ENCODE results near the gene EDN1.

EDN1 gene

GRCh38 chr6:12289933-12290820 is at the start of gene EDN1:
EDN1 (plus strand) TSS chr6:12290361; CDS start chr6:12290630, 269 bp downstream.
- peak; percentile 84 for DNase-seq (ENCODE audit: low read depth)
- TF ChIP-seq CTCF (IDR thresholded peaks at IDR 0.05; ENCODE audit: low read depth, low read length) (peak; percentile 28), POLR2A (IDR thresholded peaks at IDR 0.05; ENCODE audit: extremely low read depth, insufficient read length) (no peak)
- peak within 1 kb of the TSS; percentile 26 for H3K4me3 ChIP-seq (ENCODE audit: low read depth, low read length)

GRCh38 chr6:12241493-12242175 is 48.5 kb upstream of the EDN1 start:
- DNase-seq (ENCODE audit: low read depth), result peak; percentile 66
- no peak for TF ChIP-seq MAX (IDR thresholded peaks at IDR 0.05; ENCODE audit: low read depth, low read length)
- TF ChIP-seq POLR2A (IDR thresholded peaks at IDR 0.05; ENCODE audit: extremely low read depth, insufficient read length), result no peak
- no peak for TF ChIP-seq MYC (IDR thresholded peaks at IDR 0.05; ENCODE audit: low read depth, low read length)
- no peak for TF ChIP-seq CTCF (IDR thresholded peaks at IDR 0.05; ENCODE audit: low read depth, low read length)

GRCh38 chr6:12243169-12243568 is 47.0 kb upstream of the EDN1 start:
- DNase-seq (ENCODE audit: low read depth), result no peak
- H3K4me3 ChIP-seq (ENCODE audit: low read depth, low read length), result no peak overlapping the region
- TF ChIP-seq POLR2A (IDR thresholded peaks at IDR 0.05; ENCODE audit: extremely low read depth, insufficient read length) (no peak), MYC (IDR thresholded peaks at IDR 0.05; ENCODE audit: low read depth, low read length) (no peak), CTCF (IDR thresholded peaks at IDR 0.05; ENCODE audit: low read depth, low read length) (no peak), MAX (IDR thresholded peaks at IDR 0.05; ENCODE audit: low read depth, low read length) (no peak)

More at GRCh38 chr6:12241493-12242175, 48.5 kb upstream of the EDN1 start:
- H3K4me3 ChIP-seq (ENCODE audit: low read depth, low read length), result no peak overlapping the region

- DNase-seq (ENCODE audit: low read depth), result no peak
- H3K4me3 ChIP-seq (ENCODE audit: low read depth, low read length), result no peak overlapping the region
- no peak for TF ChIP-seq MYC (IDR thresholded peaks at IDR 0.05; ENCODE audit: low read depth, low read length)
These were observed 44.8 kb upstream of the EDN1 start for GRCh38 chr6:12245360-12245759.

GRCh38 chr6:12245763-12246718 is 44.1 kb upstream of the EDN1 start:
- DNase-seq (ENCODE audit: low read depth), result no peak
- H3K4me3 ChIP-seq (ENCODE audit: low read depth, low read length), result no peak overlapping the region
- TF ChIP-seq POLR2A (IDR thresholded peaks at IDR 0.05; ENCODE audit: extremely low read depth, insufficient read length), result no peak
- no peak for TF ChIP-seq MYC (IDR thresholded peaks at IDR 0.05; ENCODE audit: low read depth, low read length)

- no peak overlapping the region for H3K4me3 ChIP-seq (ENCODE audit: low read depth, low read length)
- TF ChIP-seq CTCF (IDR thresholded peaks at IDR 0.05; ENCODE audit: low read depth, low read length), result no peak
- TF ChIP-seq MYC (IDR thresholded peaks at IDR 0.05; ENCODE audit: low read depth, low read length), result no peak
- no peak for TF ChIP-seq POLR2A (IDR thresholded peaks at IDR 0.05; ENCODE audit: extremely low read depth, insufficient read length)
- DNase-seq (ENCODE audit: low read depth), result no peak
These were observed 43.3 kb upstream of the EDN1 start for GRCh38 chr6:12246900-12247299.

Measured in NB4 (cell line).